Activated gamma-delta T cell treated with anti-CD3 and anti-CD28 coated beads, Interleukin-2, amount 50 U/mL, for 16 hours (primary cell): ENCODE data around the gene SLCO1B1.

Experiments used
- DNase-seq: peaks from one replicate; pipeline ENCODE4 v3.0.0-alpha.2; 2020; ENCODE audit warnings: low read depth

SLCO1B1 gene

DNA sequence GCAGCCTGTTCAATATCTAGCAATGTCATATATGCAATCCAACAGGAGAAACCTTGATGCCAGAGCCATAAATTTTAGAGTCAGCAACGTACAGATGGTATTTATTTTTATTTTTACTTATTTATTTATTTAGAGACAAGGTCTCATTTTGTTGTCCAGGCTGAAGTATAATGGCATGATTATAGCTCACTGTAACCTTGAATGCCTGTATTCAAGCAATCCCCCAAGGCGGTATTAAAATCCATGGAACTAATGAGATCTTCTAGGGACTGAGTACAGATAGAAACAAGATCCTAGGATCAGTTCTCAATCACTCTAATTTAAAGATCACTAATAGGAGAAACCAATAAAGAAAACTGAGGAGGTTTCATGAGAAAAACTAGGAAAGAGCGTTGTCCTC is 89.3 kb downstream of the SLCO1B1 start:
- no peak for DNase-seq

DNA sequence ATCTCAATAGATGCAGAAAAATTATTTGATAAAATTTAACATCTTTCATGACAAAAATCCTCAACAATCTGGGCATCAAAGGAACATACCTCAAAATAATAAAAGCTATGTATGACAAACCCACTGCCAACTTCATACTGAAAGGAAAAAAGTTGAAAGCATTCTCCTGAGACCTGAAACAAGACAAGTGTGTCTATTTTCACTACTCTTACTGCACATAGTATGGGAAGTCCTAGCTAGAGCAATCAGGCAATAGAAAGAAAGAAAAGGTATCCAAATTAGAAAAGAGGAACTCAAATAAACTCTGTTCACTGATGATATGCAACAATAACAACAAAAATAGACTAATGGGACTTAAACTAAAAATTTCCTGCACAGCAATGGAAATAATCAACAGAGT is 90.1 kb downstream of the SLCO1B1 start:
- no peak for DNase-seq

GRCh38 chr12:21221778-21222177 is 90.8 kb downstream of the SLCO1B1 start:
- DNase-seq: no peak

DNA sequence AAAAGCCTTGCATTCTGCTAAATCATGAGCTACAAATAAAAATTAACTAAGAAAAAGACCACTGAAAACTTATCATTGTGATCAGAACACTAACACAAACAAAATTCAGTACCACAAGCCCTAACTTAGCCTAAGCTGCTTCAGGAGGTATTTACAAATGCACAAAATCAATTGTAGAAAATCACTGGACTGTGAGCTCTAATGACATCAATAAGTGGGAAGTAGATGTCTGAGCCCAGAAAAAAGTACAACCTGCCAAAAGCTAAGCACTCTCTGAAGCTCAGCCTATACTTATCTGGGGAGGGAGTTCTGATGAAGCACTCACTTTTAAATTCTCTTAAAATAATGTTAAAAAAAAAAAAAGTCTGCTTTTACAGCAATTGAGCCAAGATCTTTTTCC is 92.9 kb downstream of the SLCO1B1 start:
- no peak for DNase-seq

DNA sequence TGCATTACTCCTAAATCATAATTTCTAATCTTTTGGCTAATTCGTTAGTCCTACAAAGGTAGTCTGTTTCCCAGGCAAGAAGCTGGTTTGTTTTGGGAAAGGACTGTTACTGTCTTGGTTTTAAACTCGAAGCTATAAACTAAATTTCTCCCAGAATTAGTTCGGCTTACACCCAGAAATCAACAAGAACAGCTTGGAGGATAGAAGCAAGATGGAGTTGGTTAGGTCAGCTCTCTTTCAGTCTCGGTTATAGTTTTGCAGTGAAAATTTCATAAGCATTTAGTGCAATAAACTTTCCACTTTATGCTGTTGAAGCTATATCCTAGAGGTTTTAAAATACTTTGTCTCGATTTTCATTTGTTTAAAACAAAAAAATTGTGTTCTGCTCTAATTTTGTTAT is 103.4 kb downstream of the SLCO1B1 start:
- no peak for DNase-seq

DNA sequence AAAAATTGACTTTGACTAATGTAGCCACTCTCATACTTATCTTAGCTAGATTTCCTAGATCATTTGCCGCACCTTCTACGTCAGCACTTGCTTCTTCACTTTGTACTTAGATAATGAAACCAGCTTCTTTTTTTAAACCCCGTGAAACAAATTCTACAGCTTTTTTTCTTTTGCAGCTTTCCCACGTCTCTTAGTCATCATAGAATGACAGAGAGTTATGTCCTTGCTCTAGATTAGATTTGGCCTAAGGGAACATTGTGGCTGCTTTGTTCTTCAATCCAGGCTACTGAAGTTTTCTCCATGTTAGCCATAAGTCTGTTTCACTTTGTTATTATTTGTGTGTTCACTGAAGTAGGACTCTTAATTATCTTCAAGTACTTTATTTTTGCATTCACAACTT is 108.9 kb downstream of the SLCO1B1 start:
- no peak for DNase-seq

DNA sequence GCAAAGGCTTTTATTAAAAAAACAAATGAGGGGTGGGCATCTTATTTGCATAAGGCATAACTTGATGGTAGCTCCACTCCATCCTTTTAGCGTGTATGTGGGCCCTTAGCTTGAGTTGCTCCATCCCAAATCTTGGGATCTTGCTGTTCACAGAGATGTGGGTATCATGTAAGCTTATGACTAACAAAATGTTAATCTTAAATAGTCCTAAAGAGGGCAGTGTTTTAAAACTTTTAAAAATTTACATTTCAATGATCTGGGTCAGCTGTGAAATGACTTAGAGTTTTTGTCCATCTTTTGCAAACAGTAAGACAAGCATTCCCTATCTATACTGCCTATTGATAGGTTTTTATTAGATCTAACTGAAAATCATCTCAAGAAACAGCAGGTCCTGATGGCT is 117.7 kb downstream of the SLCO1B1 start:
- DNase-seq: no peak

- no peak for DNase-seq
These were observed 121.1 kb downstream of the SLCO1B1 start for GRCh38 chr12:21252070-21252469.

- DNase-seq: no peak
These were observed 126.2 kb downstream of the SLCO1B1 start for GRCh38 chr12:21257172-21257571.

GRCh38 chr12:21264232-21264631 is 133.2 kb downstream of the SLCO1B1 start:
- DNase-seq: no peak

DNA sequence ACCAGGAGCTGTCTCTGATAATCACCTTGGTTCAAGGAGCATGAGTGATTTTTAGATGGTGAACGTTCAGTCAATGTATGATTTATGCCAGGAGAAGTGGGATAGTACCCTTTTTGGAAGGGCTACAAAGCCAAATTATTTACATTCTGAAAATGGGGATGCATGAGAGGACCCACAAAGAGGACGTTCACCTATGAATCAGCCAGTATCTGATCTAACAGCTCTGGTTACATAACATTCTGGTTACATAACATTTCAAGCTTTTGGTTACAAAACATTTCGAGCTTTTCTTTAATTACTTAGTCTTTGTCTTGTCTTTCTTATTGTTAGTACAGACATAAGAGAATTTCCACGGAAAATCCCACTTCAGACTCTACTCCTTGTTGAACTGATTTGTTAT is 134.9 kb downstream of the SLCO1B1 start:
- DNase-seq: no peak

DNA sequence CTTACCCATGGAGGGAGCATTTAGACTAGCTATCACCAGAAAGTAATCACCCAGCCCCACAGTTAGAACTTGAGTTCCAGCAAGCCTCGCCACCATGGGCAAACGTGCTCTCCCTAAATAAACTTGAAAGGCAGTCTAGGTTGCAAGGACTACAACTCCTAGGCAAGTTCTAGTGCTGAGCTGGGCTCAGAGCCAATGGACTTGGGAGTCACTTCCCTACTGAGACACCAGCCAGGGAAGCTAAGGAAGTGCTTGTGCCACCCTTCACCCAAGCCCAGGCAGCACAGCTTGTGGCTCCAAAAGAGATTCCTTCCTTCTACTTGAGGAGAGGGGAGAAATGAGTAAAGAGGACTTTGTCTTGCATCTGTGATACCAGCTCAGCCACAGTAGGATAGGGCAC is 145.8 kb downstream of the SLCO1B1 start:
- DNase-seq: no peak
